Measurements from ENCODE around the gene FAM25A. TPM values are rescaled to one million over a fixed set of nuclear protein-coding genes. Genes with fewer than 3 reads are reported as not detected.
"Not testable (repeated sequence)": the region's sequence is repeated elsewhere in the genome, so short reads cannot be mapped to it uniquely, and the experiment has no call there.

Gene FAM25A
- total RNA-seq, 1 experiment from 2014 or later = not detected

GRCh38 chr10:86979296-86979818, 40.7 kb upstream of the FAM25A start:
- no peaks in the 10 kb centered on the region for H3K4me1 ChIP-seq (ENCODE audit: control insufficient read depth, insufficient read depth, low read length)
- no peak for DNase-seq (ENCODE audit: low read depth, low spot score)
- ChIA-PET CTCF (interaction anchor here (1.2 kb wide), 1 partner anchor 13 kb away, joined by 3 read pairs; no protein-coding TSS in a partner anchor), POLR2A (no interaction called here)
- no peak for TF ChIP-seq REST (IDR thresholded peaks at IDR 0.05; ENCODE audit: insufficient read depth in 1 of 2, low read depth in 2 of 2, low read length in 1 of 2)
- TF ChIP-seq SIN3A (IDR thresholded peaks at IDR 0.05; ENCODE audit: borderline replicate concordance, insufficient read depth, low read depth, low read length) = no peak
- no peak for TF ChIP-seq TCF7L2 (IDR thresholded peaks at IDR 0.05; ENCODE audit: low read depth, low read length)
- TF ChIP-seq POLR2AphosphoS5 (IDR thresholded peaks at IDR 0.05; ENCODE audit: low read depth, low read length) = no peak
- no peak for TF ChIP-seq CTCF (IDR thresholded peaks at IDR 0.05)
- no peaks in the 10 kb centered on the region for H3K36me3 ChIP-seq (ENCODE audit: control insufficient read depth, insufficient read depth, low read length)
- in situ Hi-C loops (cut with HindIII; ENCODE audit: low pct_unique_long_range_greater_than_20kb, low sequenced_read_pairs) = no loop called here
- no peaks in the 10 kb centered on the region for H3K27me3 ChIP-seq (ENCODE audit: control insufficient read depth, insufficient read depth, low read length)
- H3K27ac ChIP-seq (ENCODE audit: low read length) = no peak overlapping the region
- ATAC-seq = no peak
- no TSS peak for BruUV-seq (replicated peaks)
- no peak overlapping the region for H3K4me3 ChIP-seq (ENCODE audit: low read depth in 2 of 2, low read length in 2 of 2)
- no peaks in the 10 kb centered on the region for H3K9me3 ChIP-seq (ENCODE audit: control insufficient read depth, insufficient read depth, low read depth, low read length)
- intact Hi-C loops (cut with micrococcal nuclease; ENCODE audit: unreplicated experiment) = no loop called here

GRCh38 chr10:86979977-86980448, 40.1 kb upstream of the FAM25A start:
- CTCF ChIA-PET = interaction anchor here (1.2 kb wide), 1 partner anchor 14 kb away, joined by 3 read pairs; no protein-coding TSS in a partner anchor
- no peaks in the 10 kb centered on the region for H3K4me1 ChIP-seq (ENCODE audit: control insufficient read depth, insufficient read depth, low read length)
- H3K9me3 ChIP-seq (ENCODE audit: control insufficient read depth, insufficient read depth, low read depth, low read length) = no peaks in the 10 kb centered on the region
- H3K36me3 ChIP-seq (ENCODE audit: control insufficient read depth, insufficient read depth, low read length) = no peaks in the 10 kb centered on the region
- ATAC-seq = peak; percentile 47; the same call in 1 of the 2 replicates
- POLR2A ChIA-PET = no interaction called here
- intact Hi-C loops (cut with micrococcal nuclease; ENCODE audit: unreplicated experiment) = no loop called here
- BruUV-seq (replicated peaks) = no TSS peak
- in situ Hi-C loops (cut with HindIII; ENCODE audit: low pct_unique_long_range_greater_than_20kb, low sequenced_read_pairs) = no loop called here
- TF ChIP-seq TCF7L2 (IDR thresholded peaks at IDR 0.05; ENCODE audit: low read depth, low read length) (no peak), REST (IDR thresholded peaks at IDR 0.05; ENCODE audit: insufficient read depth in 1 of 2, low read depth in 2 of 2, low read length in 1 of 2) (no peak), POLR2AphosphoS5 (IDR thresholded peaks at IDR 0.05; ENCODE audit: low read depth, low read length) (no peak), CTCF (IDR thresholded peaks at IDR 0.05) (no peak), SIN3A (IDR thresholded peaks at IDR 0.05; ENCODE audit: borderline replicate concordance, insufficient read depth, low read depth, low read length) (no peak)
- H3K4me3 ChIP-seq (ENCODE audit: low read depth in 2 of 2, low read length in 2 of 2) = no peak overlapping the region
- no peak for DNase-seq (ENCODE audit: low read depth, low spot score)
- H3K27ac ChIP-seq (ENCODE audit: low read length) = no peak overlapping the region
- no peaks in the 10 kb centered on the region for H3K27me3 ChIP-seq (ENCODE audit: control insufficient read depth, insufficient read depth, low read length)

GRCh38 chr10:86981020-86981419, 39.1 kb upstream of the FAM25A start:
- POLR2A ChIA-PET; H3K27ac ChIP-seq (ENCODE audit: low read length); intact Hi-C loops (cut with micrococcal nuclease; ENCODE audit: unreplicated experiment); BruUV-seq (replicated peaks); H3K4me3 ChIP-seq (ENCODE audit: low read depth in 2 of 2, low read length in 2 of 2); H3K4me1 ChIP-seq (ENCODE audit: control insufficient read depth, insufficient read depth, low read length); in situ Hi-C loops (cut with HindIII; ENCODE audit: low pct_unique_long_range_greater_than_20kb, low sequenced_read_pairs); H3K36me3 ChIP-seq (ENCODE audit: control insufficient read depth, insufficient read depth, low read length); ATAC-seq; H3K9me3 ChIP-seq (ENCODE audit: control insufficient read depth, insufficient read depth, low read depth, low read length); DNase-seq (ENCODE audit: low read depth, low spot score); H3K27me3 ChIP-seq (ENCODE audit: control insufficient read depth, insufficient read depth, low read length); CTCF ChIA-PET: not testable (repeated sequence)
